Fibroblast of villous mesenchyme (primary cell): ENCODE results near the gene PID1. TPM values are rescaled to one million over a fixed set of nuclear protein-coding genes. Genes with fewer than 3 reads are reported as not detected.

ENCODE experiments used
- DNase-seq: peaks from one replicate; pipeline ENCODE4 v3.0.0-alpha.2; 2010; ENCODE audit warnings: low read depth
- H3K4me3 ChIP-seq: 2 replicates; pipeline ENCODE4 v1.5.1; 2011; ENCODE audit warnings: low read depth, mild to moderate bottlenecking, low read length
- total RNA-seq: library from RNA; depleted of rRNA; stranded (reverse); fragments of >200 nt; gene quantifications from 2 replicates; pipeline ENCODE4 v1.2.3, GENCODE V29; 2012
- TF ChIP-seq, protein P1 (sequence below): IDR thresholded peaks from 2 replicates; pipeline ENCODE4 v1.5.1; 2012; ENCODE audit warnings: low read depth, mild to moderate bottlenecking, low read length; ENCODE audit not compliant: insufficient read depth

The PID1 gene
- total RNA-seq, 1 donor, result 12.1 TPM

- no peak for DNase-seq
- H3K4me3 ChIP-seq, result no peak overlapping the region
- TF ChIP-seq, protein P1, sequence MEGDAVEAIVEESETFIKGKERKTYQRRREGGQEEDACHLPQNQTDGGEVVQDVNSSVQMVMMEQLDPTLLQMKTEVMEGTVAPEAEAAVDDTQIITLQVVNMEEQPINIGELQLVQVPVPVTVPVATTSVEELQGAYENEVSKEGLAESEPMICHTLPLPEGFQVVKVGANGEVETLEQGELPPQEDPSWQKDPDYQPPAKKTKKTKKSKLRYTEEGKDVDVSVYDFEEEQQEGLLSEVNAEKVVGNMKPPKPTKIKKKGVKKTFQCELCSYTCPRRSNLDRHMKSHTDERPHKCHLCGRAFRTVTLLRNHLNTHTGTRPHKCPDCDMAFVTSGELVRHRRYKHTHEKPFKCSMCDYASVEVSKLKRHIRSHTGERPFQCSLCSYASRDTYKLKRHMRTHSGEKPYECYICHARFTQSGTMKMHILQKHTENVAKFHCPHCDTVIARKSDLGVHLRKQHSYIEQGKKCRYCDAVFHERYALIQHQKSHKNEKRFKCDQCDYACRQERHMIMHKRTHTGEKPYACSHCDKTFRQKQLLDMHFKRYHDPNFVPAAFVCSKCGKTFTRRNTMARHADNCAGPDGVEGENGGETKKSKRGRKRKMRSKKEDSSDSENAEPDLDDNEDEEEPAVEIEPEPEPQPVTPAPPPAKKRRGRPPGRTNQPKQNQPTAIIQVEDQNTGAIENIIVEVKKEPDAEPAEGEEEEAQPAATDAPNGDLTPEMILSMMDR, result no peak
These were observed 29.3 kb upstream of the PID1 start for GRCh38 chr2:229300371-229300770.

DNA sequence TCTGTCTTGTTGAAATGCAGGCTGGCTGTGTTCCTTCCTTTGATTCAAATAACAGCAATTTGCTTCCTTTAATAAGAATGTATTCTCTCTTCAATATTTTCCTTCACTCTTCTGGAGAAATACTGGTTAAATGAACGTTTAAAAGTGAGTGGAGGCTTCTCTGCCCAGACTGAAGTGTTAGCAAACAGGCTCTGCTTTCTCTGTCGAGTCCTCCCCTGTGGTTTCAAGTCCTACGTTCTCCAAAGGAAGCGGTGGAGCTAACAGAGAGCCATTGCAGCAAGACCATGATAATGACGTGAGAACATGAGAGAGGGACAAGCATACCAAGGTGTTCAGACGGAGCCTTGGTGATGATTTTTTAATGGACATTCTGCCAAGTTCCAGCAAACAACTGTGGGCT is 26.2 kb upstream of the PID1 start:
- DNase-seq, result peak; percentile 11
- no peak overlapping the region for H3K4me3 ChIP-seq
- TF ChIP-seq, protein P1, result no peak

- TF ChIP-seq, protein P1, result no peak
- no peak for DNase-seq
- H3K4me3 ChIP-seq, result no peak overlapping the region
These were observed 25.4 kb upstream of the PID1 start for GRCh38 chr2:229296536-229296935.

DNA sequence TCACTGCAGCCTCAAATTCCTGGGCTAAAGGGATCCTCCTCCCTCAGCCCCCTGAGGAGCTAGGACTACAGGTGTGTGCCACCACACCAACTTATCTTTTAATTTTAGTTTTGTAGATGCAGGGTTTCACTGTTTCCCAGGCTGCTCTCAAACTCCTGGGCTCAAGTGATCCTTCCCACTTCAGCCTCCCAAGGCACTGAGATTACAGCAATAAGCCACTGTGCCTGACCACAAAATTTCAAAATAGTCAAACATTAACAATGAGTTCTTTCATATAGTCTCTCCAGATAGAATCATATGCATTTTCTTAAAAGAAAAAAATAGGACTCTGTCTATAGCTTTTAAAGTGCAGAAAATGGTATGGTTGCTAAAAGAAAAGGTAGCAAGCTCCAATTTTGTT is 24.9 kb upstream of the PID1 start:
- TF ChIP-seq, protein P1, result no peak
- H3K4me3 ChIP-seq, result no peak overlapping the region
- peak; percentile 18 for DNase-seq

GRCh38 chr2:229287823-229288222 is 16.7 kb upstream of the PID1 start:
- no peak overlapping the region for H3K4me3 ChIP-seq
- DNase-seq, result no peak
- TF ChIP-seq, protein P1, result no peak

DNA sequence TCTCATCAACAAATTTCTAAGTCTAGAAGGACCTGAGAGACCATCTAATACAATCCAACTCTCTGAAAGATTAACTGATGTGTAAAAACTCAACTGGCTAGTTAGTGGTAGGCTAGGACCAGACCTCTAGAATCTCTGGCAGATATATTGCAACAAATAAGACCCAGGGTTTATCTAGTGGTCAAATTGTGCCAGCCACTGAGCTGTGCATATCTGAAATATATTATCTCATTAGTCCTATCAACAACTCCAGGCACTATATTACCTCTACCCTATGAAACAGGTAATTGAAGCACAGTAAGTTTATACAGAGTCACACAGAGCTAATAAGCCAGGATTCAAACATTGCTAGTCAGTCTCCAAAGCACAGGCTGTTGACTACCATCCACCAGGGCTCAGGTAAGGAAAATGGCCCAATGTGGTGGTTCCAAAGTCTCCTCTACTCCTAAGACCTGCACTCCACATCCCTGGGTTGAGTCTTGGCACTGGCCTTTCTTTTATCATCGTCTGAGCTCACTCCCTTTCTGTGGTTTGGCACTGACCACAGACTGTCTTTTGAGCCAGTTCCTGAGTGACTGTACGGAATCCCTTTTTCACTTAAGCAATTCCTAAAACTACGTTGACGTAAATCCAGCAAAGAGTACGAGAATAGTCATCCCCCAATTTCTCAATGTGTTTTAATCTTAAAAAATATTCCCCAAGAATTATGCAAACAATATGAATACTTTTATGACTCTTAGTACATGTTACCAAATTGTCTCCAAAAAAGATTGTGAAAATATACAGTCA is 11.9 kb upstream of the PID1 start:
- no peak overlapping the region for H3K4me3 ChIP-seq
- TF ChIP-seq, protein P1, result no peak
- peak; percentile 92 for DNase-seq

DNA sequence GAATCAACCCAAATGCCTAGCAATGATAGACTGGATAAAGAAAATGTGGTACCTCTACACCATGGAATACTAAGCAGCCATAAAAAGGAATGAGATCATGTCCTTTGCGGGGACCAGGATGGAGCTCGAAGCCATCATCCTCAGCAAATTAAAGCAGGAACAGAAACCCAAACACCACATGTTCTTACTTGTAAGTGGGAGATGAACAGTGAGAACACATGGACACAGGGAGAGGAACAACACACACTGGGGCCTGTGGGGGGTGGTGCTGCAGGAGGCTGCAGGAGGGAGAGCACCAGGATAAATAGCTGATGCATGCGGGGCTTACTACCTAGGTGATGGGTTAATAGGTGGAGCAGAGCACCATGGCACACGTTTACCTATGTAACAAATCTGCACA is 8.4 kb upstream of the PID1 start:
- no peak overlapping the region for H3K4me3 ChIP-seq
- TF ChIP-seq, protein P1, result no peak
- no peak for DNase-seq
